CD14-positive monocyte (primary cell): Measurements from ENCODE around the gene MAPK1. TPM values are rescaled to one million over a fixed set of nuclear protein-coding genes. Genes with fewer than 3 reads are reported as not detected.
A peak's percentile ranks its signal among the peaks of the same experiment; 100 is the strongest.

ENCODE experiments used
- DNase-seq, 3 donors: peaks; one replicate each; pipeline ENCODE4 v3.0.0-alpha.2; 2011 to 2022
- H2AFZ ChIP-seq: 2 replicates; pipeline ENCODE4 v1.6.0; 2012; ENCODE audit warnings: mild to moderate bottlenecking, low read depth, low read length, inconsistent platforms; ENCODE audit not compliant: insufficient read depth, poor library complexity, severe bottlenecking
- H3K27ac ChIP-seq, 2 donors: 1 replicate in 1 of 2; 2 replicates in 1 of 2; pipeline ENCODE4 v1.5.1; 2012 to 2013; ENCODE audit warnings: low read length in 2 of 2, control low read depth in 1 of 2, inconsistent platforms in 1 of 2, low read depth in 1 of 2, mild to moderate bottlenecking in 1 of 2
- H3K27me3 ChIP-seq, 2 donors: one replicate each; pipeline versions ENCODE4 v1.6.0 to v1.6.1; 2011 to 2013; ENCODE audit warnings: low read length in 2 of 2; ENCODE audit not compliant: control insufficient read depth in 2 of 2, insufficient read depth in 2 of 2
- H3K36me3 ChIP-seq, 2 donors: replicated peaks in 1 of 2; 1 replicate in 1 of 2; 2 replicates in 1 of 2; pipeline versions ENCODE4 v1.5.1 to v1.6.1; 2012 to 2013; ENCODE audit warnings: low read length in 2 of 2, control low read depth in 1 of 2, inconsistent platforms in 1 of 2, mild to moderate bottlenecking in 1 of 2; ENCODE audit not compliant: insufficient read depth in 2 of 2, control insufficient read depth in 1 of 2
- H3K4me1 ChIP-seq, 2 donors: 1 replicate in 1 of 2; 2 replicates in 1 of 2; pipeline versions ENCODE4 v1.5.1 to v1.6.1; 2012 to 2013; ENCODE audit warnings: low read length in 2 of 2, control low read depth in 1 of 2, inconsistent platforms in 1 of 2, mild to moderate bottlenecking in 1 of 2, moderate library complexity in 1 of 2; ENCODE audit not compliant: insufficient read depth in 2 of 2, control insufficient read depth in 1 of 2
- H3K4me2 ChIP-seq: replicated peaks from 2 replicates; pipeline ENCODE3; 2012; ENCODE audit warnings: low read length, moderate library complexity, mild to moderate bottlenecking; ENCODE audit not compliant: poor library complexity, severe bottlenecking; ENCODE audit errors: extremely low read depth
- H3K4me3 ChIP-seq, 3 experiments: fragments of 200-600 bp in 1 of 3; sonication (generic) in 1 of 3; replicated peaks in 1 of 3; 1 replicate in 2 of 3; 2 replicates in 1 of 3; pipeline ENCODE4 v1.5.1; 2011 to 2013; ENCODE audit warnings: low read length in 3 of 3, mild to moderate bottlenecking in 3 of 3, control low read depth in 2 of 3, low read depth in 2 of 3, inconsistent platforms in 1 of 3, moderate library complexity in 1 of 3
- H3K79me2 ChIP-seq: 2 replicates; pipeline ENCODE4 v1.6.0; 2012; ENCODE audit warnings: mild to moderate bottlenecking, control low read depth, inconsistent platforms, low read length, moderate library complexity; ENCODE audit not compliant: insufficient read depth
- H3K9ac ChIP-seq: 2 replicates; pipeline ENCODE4 v1.6.0; 2017; ENCODE audit warnings: low read length, mild to moderate bottlenecking; ENCODE audit not compliant: insufficient read depth, poor library complexity, severe bottlenecking
- H3K9me3 ChIP-seq, 2 donors: replicated peaks in 1 of 2; 1 replicate in 1 of 2; 2 replicates in 1 of 2; pipeline versions ENCODE4 v1.5.1 to v1.6.1; 2012 to 2013; ENCODE audit warnings: low read length in 2 of 2, control low read depth in 1 of 2; ENCODE audit not compliant: control insufficient read depth in 1 of 2, insufficient read depth in 1 of 2
- H4K20me1 ChIP-seq: 2 replicates; pipeline ENCODE4 v1.6.0; 2012; ENCODE audit warnings: mild to moderate bottlenecking, low read length, control low read depth, moderate library complexity; ENCODE audit not compliant: insufficient read depth
- H3K27ac Mint-ChIP-seq, 7 donors: one replicate each; pipeline ENCODE4 v1.8.0; 2020; ENCODE audit warnings: mild to moderate bottlenecking in 7 of 7, mixed read lengths in 7 of 7, moderate library complexity in 6 of 7, inconsistent platforms in 2 of 7
- H3K27me3 Mint-ChIP-seq, 3 donors: one replicate each; pipeline ENCODE4 v1.8.0; 2021 to 2022; ENCODE audit warnings: low read depth in 3 of 3, mild to moderate bottlenecking in 3 of 3, mixed read lengths in 3 of 3, moderate library complexity in 3 of 3, inconsistent platforms in 1 of 3
- H3K36me3 Mint-ChIP-seq, 2 donors: one replicate each; pipeline ENCODE4 v1.8.0; 2020; ENCODE audit warnings: mixed read lengths in 2 of 2, inconsistent platforms in 1 of 2, mild to moderate bottlenecking in 1 of 2
- H3K4me1 Mint-ChIP-seq: one replicate; pipeline ENCODE4 v1.8.0; 2020; ENCODE audit warnings: mild to moderate bottlenecking, mixed read lengths
- H3K4me3 Mint-ChIP-seq, 2 donors: one replicate each; pipeline ENCODE4 v1.8.0; 2020; ENCODE audit warnings: mild to moderate bottlenecking in 2 of 2, mixed read lengths in 2 of 2, moderate library complexity in 1 of 2
- H3K9me3 Mint-ChIP-seq, 7 donors: one replicate each; pipeline ENCODE4 v1.8.0; 2020 to 2022; ENCODE audit warnings: mixed read lengths in 7 of 7, mild to moderate bottlenecking in 6 of 7, moderate library complexity in 6 of 7, inconsistent platforms in 2 of 7
- WGBS: methylation state at CpG from one replicate; pipeline ENCODE4 v1.1.5; 2013; ENCODE audit warnings: missing lambda C conversion rate; ENCODE audit not compliant: insufficient coverage; 5-methylcytosine and 5-hydroxymethylcytosine counted together
- intact Hi-C, 2 donors: fragments of 100-400 bp; cut with micrococcal nuclease; formaldehyde crosslinking; loops; one replicate each; pipeline versions ENCODE4 v1.15.0 to v1.15.1; 2023
- polyA plus RNA-seq, 3 donors: library from polyadenylated mRNA; depleted of rRNA in 1 of 3; unstranded in 2 of 3; stranded (reverse) in 1 of 3; fragments of 300-500 nt in 2 of 3; fragments of >200 nt in 1 of 3; fragmentation: Illumina TruSeq in 2 of 3; gene quantifications; 1 replicate in 2 of 3; 2 replicates in 1 of 3; pipeline ENCODE4 v1.2.3, GENCODE V29; 2012 to 2021
- TF ChIP-seq, protein P1 (sequence below): fragments of 200-600 bp; IDR thresholded peaks from one replicate; pipeline ENCODE4 v1.8.0; 2022; ENCODE audit warnings: antibody characterized with exemption, mild to moderate bottlenecking

Gene MAPK1
- polyA plus RNA-seq, 3 donors = 47.0 to 148 (median 118) TPM

- Mint-ChIP-seq H3K9me3 (no peaks in the 10 kb centered on the region), H3K36me3 (peaks cover 85 to 88% of the 10 kb centered on the region in 2 donors), H3K27ac (peak overlapping the region in 1 of 7 donors; percentile 14), H3K27me3 (peaks cover 0 to 3% (median 1%) of the 10 kb centered on the region in 3 donors), H3K4me3 (no peak overlapping the region), H3K4me1 (no peaks in the 10 kb centered on the region)
- Histone ChIP-seq H4K20me1 (peaks cover 84% of the 10 kb centered on the region), H3K79me2 (no peaks in the 10 kb centered on the region), H3K9me3 (no peaks in the 10 kb centered on the region), H3K9ac (no peak overlapping the region), H2AFZ (no peak overlapping the region), H3K4me3 (no peak overlapping the region), H3K27me3 (no peaks in the 10 kb centered on the region), H3K4me2 (no peak overlapping the region), H3K4me1 (no peaks in the 10 kb centered on the region), H3K27ac (no peak overlapping the region), H3K36me3 (peaks cover 96 to 100% of the 10 kb centered on the region in 2 donors)
- intact Hi-C loops = no loop called here
- no peak for DNase-seq
- WGBS = 96% methylated on average over 9 of the region's 13 CpGs
- TF ChIP-seq, protein P1, sequence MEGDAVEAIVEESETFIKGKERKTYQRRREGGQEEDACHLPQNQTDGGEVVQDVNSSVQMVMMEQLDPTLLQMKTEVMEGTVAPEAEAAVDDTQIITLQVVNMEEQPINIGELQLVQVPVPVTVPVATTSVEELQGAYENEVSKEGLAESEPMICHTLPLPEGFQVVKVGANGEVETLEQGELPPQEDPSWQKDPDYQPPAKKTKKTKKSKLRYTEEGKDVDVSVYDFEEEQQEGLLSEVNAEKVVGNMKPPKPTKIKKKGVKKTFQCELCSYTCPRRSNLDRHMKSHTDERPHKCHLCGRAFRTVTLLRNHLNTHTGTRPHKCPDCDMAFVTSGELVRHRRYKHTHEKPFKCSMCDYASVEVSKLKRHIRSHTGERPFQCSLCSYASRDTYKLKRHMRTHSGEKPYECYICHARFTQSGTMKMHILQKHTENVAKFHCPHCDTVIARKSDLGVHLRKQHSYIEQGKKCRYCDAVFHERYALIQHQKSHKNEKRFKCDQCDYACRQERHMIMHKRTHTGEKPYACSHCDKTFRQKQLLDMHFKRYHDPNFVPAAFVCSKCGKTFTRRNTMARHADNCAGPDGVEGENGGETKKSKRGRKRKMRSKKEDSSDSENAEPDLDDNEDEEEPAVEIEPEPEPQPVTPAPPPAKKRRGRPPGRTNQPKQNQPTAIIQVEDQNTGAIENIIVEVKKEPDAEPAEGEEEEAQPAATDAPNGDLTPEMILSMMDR = no peak
Observed at GRCh38 chr22:21762712-21763581, 104.5 kb downstream of the MAPK1 start.

DNA sequence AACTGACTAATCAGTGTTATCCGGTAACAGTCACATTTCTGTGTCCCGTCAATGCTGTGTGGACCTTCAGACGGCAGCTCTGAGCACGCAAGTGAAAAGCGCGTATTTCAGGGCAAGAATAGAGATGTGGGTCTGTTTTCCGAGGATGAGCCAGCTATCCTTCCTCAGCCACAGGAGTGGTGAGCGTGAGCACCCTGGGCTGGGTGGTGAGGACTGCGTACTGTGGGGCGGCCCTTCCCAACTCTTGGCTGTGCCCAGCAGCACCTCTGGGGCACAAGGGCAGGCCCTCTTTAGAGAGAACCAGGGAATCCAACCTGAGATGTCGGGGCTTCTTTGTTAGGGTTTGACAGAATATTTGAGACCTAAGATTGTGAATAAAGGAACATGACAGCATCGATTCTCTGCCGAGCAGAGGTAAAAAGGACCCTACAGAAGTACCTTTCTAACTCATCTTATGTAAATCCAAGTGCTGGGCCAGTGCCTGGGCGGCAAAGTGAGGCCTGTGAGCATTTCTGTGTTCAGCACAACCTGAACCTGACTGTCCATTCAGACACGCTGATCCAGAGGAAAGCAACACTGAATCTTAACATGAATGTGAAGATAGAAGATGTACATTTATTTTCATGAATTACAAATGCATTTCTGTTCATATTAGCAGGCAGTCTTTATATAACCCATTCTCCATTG is 105.3 kb downstream of the MAPK1 start:
- Histone ChIP-seq H3K27me3 (no peaks in the 10 kb centered on the region), H4K20me1 (peaks cover 76% of the 10 kb centered on the region), H2AFZ (no peak overlapping the region), H3K79me2 (no peaks in the 10 kb centered on the region), H3K9ac (no peak overlapping the region), H3K9me3 (no peaks in the 10 kb centered on the region), H3K27ac (no peak overlapping the region), H3K36me3 (peaks cover 94 to 99% of the 10 kb centered on the region in 2 donors), H3K4me3 (no peak overlapping the region), H3K4me2 (no peak overlapping the region), H3K4me1 (no peaks in the 10 kb centered on the region)
- no peak overlapping the region for H3K4me3 Mint-ChIP-seq
- H3K36me3 Mint-ChIP-seq = peaks cover 83 to 87% of the 10 kb centered on the region in 2 donors
- 97% methylated on average over 6 of the region's 15 CpGs for WGBS
- peak overlapping the region in 2 of 7 donors; percentile 14 to 56 for H3K27ac Mint-ChIP-seq
- DNase-seq = no peak
- no peaks in the 10 kb centered on the region for H3K4me1 Mint-ChIP-seq
- intact Hi-C loops = no loop called here
- no peaks in the 10 kb centered on the region for H3K9me3 Mint-ChIP-seq
- peaks cover 0 to 2% (median 1%) of the 10 kb centered on the region in 3 donors for H3K27me3 Mint-ChIP-seq
- TF ChIP-seq, protein P1 = no peak
